CD4-positive, alpha-beta T cell (primary cell): Measurements from ENCODE around the gene TMEM132A. TPM values are rescaled to one million over a fixed set of nuclear protein-coding genes. Genes with fewer than 3 reads are reported as not detected.

Source experiments
- ATAC-seq: fragments of 200-7000 bp; cut with Tn5 transposase; one replicate; pipeline ENCODE4 v1.10.0; 2022; ENCODE audit warnings: mild to moderate bottlenecking; ENCODE audit not compliant: poor library complexity
- CTCF ChIA-PET: fragments of 350-600 bp; sonication (Branson Sonifier 250); formaldehyde crosslinking; loops from one replicate; lab custom pipeline; 2021; ENCODE audit warnings: antibody characterized with exemption, inconsistent platforms; lab: Charles Lee
- POLR2A ChIA-PET: fragments of 350-600 bp; sonication (Branson Sonifier 250); formaldehyde crosslinking; loops from one replicate; lab custom pipeline; 2021; ENCODE audit warnings: antibody characterized with exemption, inconsistent platforms; lab: Charles Lee
- DNase-seq, 14 experiments: peaks; one replicate each; pipeline ENCODE4 v3.0.0-alpha.2; 2013 to 2020; ENCODE audit warnings: mixed read lengths in 2 of 14
- H3K27ac ChIP-seq, 2 donors: one replicate each; pipeline versions ENCODE4 v1.5.1 to v1.7.0; 2013; ENCODE audit warnings: low read length in 2 of 2, low read depth in 1 of 2, mild to moderate bottlenecking in 1 of 2
- H3K27me3 ChIP-seq, 2 experiments: 1 replicate in 1 of 2; 2 replicates in 1 of 2; pipeline versions ENCODE4 v1.6.1 to v1.7.0; 2013; ENCODE audit warnings: low read length in 2 of 2, control low read depth in 1 of 2, mild to moderate bottlenecking in 1 of 2, moderate library complexity in 1 of 2; ENCODE audit not compliant: insufficient read depth in 2 of 2, control insufficient read depth in 1 of 2
- H3K36me3 ChIP-seq: one replicate; pipeline ENCODE4 v1.6.1; 2013; ENCODE audit warnings: low read length, control low read depth; ENCODE audit not compliant: insufficient read depth
- H3K4me1 ChIP-seq: one replicate; pipeline ENCODE4 v1.6.1; 2013; ENCODE audit warnings: low read length, control low read depth; ENCODE audit not compliant: insufficient read depth
- H3K4me3 ChIP-seq: one replicate; pipeline ENCODE4 v1.5.1; 2013; ENCODE audit warnings: mild to moderate bottlenecking, low read length, moderate library complexity
- H3K9me3 ChIP-seq, 2 experiments: 1 replicate in 1 of 2; 2 replicates in 1 of 2; pipeline versions ENCODE4 v1.6.1 to v1.7.0; 2013; ENCODE audit warnings: low read length in 2 of 2, mild to moderate bottlenecking in 2 of 2, control low read depth in 1 of 2, moderate library complexity in 1 of 2; ENCODE audit not compliant: control insufficient read depth in 1 of 2, insufficient read depth in 1 of 2
- H3K27ac Mint-ChIP-seq: one replicate; pipeline ENCODE4 v1.8.0; 2020; ENCODE audit warnings: mixed read lengths
- H3K27me3 Mint-ChIP-seq: one replicate; pipeline ENCODE4 v1.8.0; 2021; ENCODE audit warnings: mixed read lengths
- H3K36me3 Mint-ChIP-seq: one replicate; pipeline ENCODE4 v1.8.0; 2021; ENCODE audit warnings: low read depth, mixed read lengths
- H3K4me1 Mint-ChIP-seq: one replicate; pipeline ENCODE4 v1.8.0; 2021; ENCODE audit warnings: low read depth, mixed read lengths
- H3K4me3 Mint-ChIP-seq: one replicate; pipeline ENCODE4 v1.8.0; 2020; ENCODE audit warnings: mild to moderate bottlenecking, mixed read lengths
- H3K9me3 Mint-ChIP-seq: one replicate; pipeline ENCODE4 v1.8.0; 2020; ENCODE audit warnings: mixed read lengths
- CTCF ChIP-seq: fragments of 200-600 bp; IDR thresholded peaks from one replicate; pipeline ENCODE4 v1.8.0; 2022; ENCODE audit warnings: antibody characterized with exemption, mild to moderate bottlenecking
- intact Hi-C, 2 experiments: fragments of 100-400 bp; cut with DNase I in 1 of 2; cut with micrococcal nuclease in 1 of 2; formaldehyde crosslinking; loops; one replicate each; pipeline versions ENCODE4 v1.15.1 to v1.9.0; 2023 to 2025; cut with DNase I, micrococcal nuclease
- total RNA-seq, 174 experiments: library from RNA in 2 of 174; stranded (reverse) in 2 of 174; gene quantifications; one replicate each; pipeline ENCODE4 v1.2.3 and lab custom pipeline; 2021 to 2026

Gene TMEM132A
- total RNA-seq, 2 experiments from 2014 or later = not detected

- Mint-ChIP-seq H3K27me3 (no peaks in the 10 kb centered on the region), H3K27ac (no peak overlapping the region), H3K4me1 (no peaks in the 10 kb centered on the region), H3K4me3 (no peak overlapping the region), H3K9me3 (no peaks in the 10 kb centered on the region), H3K36me3 (peaks cover 97% of the 10 kb centered on the region)
- H3K9me3 ChIP-seq = no peaks in the 10 kb centered on the region
- H3K4me3 ChIP-seq = no peak overlapping the region
- no peak for TF ChIP-seq CTCF
- DNase-seq (no peak), ATAC-seq (no peak)
- peaks cover 3% of the 10 kb centered on the region for H3K4me1 ChIP-seq
- ChIA-PET CTCF (interaction anchor here (1.4 kb wide), 1 partner anchor 65 kb away, joined by 6 read pairs; no protein-coding TSS in a partner anchor), POLR2A (no interaction called here)
- intact Hi-C loops = no loop called here
- peaks cover 87% of the 10 kb centered on the region for H3K36me3 ChIP-seq
- H3K27ac ChIP-seq = no peak overlapping the region
- no peaks in the 10 kb centered on the region for H3K27me3 ChIP-seq
Measured at GRCh38 chr11:60895687-60896086, 28.6 kb upstream of the TMEM132A start.

GRCh38 chr11:60897496-60897895 is 26.8 kb upstream of the TMEM132A start:
- ChIA-PET POLR2A (interaction anchor here (1.5 kb wide), 1 partner anchor 9 kb away, joined by 3 read pairs; the partner anchor contains the start of gene PRPF19), CTCF (interaction anchor here (1.0 kb wide), 1 partner anchor 66 kb away, joined by 3 read pairs; no protein-coding TSS in a partner anchor)
- H3K9me3 ChIP-seq = no peaks in the 10 kb centered on the region
- H3K4me3 ChIP-seq = no peak overlapping the region
- Mint-ChIP-seq H3K4me1 (peaks cover 3% of the 10 kb centered on the region), H3K27me3 (no peaks in the 10 kb centered on the region), H3K4me3 (no peak overlapping the region), H3K36me3 (peaks cover 97% of the 10 kb centered on the region), H3K27ac (no peak overlapping the region), H3K9me3 (no peaks in the 10 kb centered on the region)
- peaks cover 95% of the 10 kb centered on the region for H3K36me3 ChIP-seq
- no peaks in the 10 kb centered on the region for H3K27me3 ChIP-seq
- no peak for DNase-seq
- H3K4me1 ChIP-seq = peaks cover 3% of the 10 kb centered on the region
- no peak for TF ChIP-seq CTCF
- H3K27ac ChIP-seq = no peak overlapping the region
- ATAC-seq = no peak
- intact Hi-C loops = no loop called here

- Histone ChIP-seq H3K27me3 (no peaks in the 10 kb centered on the region), H3K4me3 (no peak overlapping the region), H3K27ac (no peak overlapping the region), H3K4me1 (peaks cover 11% of the 10 kb centered on the region), H3K36me3 (peaks cover 96% of the 10 kb centered on the region), H3K9me3 (no peaks in the 10 kb centered on the region)
- Mint-ChIP-seq H3K9me3 (no peaks in the 10 kb centered on the region), H3K27me3 (no peaks in the 10 kb centered on the region), H3K36me3 (peaks cover 99% of the 10 kb centered on the region), H3K4me1 (peaks cover 21% of the 10 kb centered on the region), H3K27ac (no peak overlapping the region), H3K4me3 (no peak overlapping the region)
- POLR2A ChIA-PET = no interaction called here
- ATAC-seq (peak; percentile 70), DNase-seq (peak in 5 of 14 experiments; percentile 11 to 76 (median 41))
- intact Hi-C loops = loop anchor here (1.0 to 2.0 kb wide), 2 partner anchors 68 to 124 kb away; no protein-coding TSS in a partner anchor
- peak; percentile 90 for TF ChIP-seq CTCF
- CTCF ChIA-PET = interaction anchor here (0.6 to 2.8 kb wide), 12 partner anchors 9 to 260 kb away, joined by 3 to 25 read pairs (median 4); partner anchors contain the start of gene TMEM109
Measured at GRCh38 chr11:60899046-60899936, 25.0 kb upstream of the TMEM132A start.
